AG04450 (cell line): Measurements from ENCODE around the gene TLE4. TPM values are rescaled to one million over a fixed set of nuclear protein-coding genes. Genes with fewer than 3 reads are reported as not detected.

Experiments
- CTCF ChIA-PET: fragments of 300-600, 350-600 bp; formaldehyde crosslinking; extraction: SDS; loops from one replicate; lab custom pipeline; 2022; ENCODE audit warnings: antibody characterized with exemption, inconsistent platforms; lab: Charles Lee
- POLR2A ChIA-PET: fragments of 350-600 bp; formaldehyde crosslinking; extraction: SDS; loops from one replicate; lab custom pipeline; 2021; ENCODE audit warnings: antibody characterized with exemption, inconsistent platforms; lab: Yijun Ruan, JAX
- DNase-seq: peaks from one replicate; pipeline ENCODE4 v3.0.0-alpha.2; 2011; ENCODE audit warnings: low read depth, low spot score
- H3K27ac ChIP-seq: one replicate; pipeline ENCODE4 v1.5.1; 2012; ENCODE audit warnings: low read depth, low read length, control low read depth
- H3K27me3 ChIP-seq: one replicate; pipeline ENCODE4 v1.6.0; 2012; ENCODE audit warnings: low read length; ENCODE audit not compliant: control insufficient read depth, insufficient read depth
- H3K4me3 ChIP-seq: 2 replicates; pipeline ENCODE4 v1.5.1; 2011; ENCODE audit warnings: mild to moderate bottlenecking, low read depth, low read length, control low read depth
- H3K9me3 ChIP-seq: 2 replicates; pipeline ENCODE4 v1.5.1; 2012; ENCODE audit warnings: low read length; ENCODE audit not compliant: control insufficient read depth, insufficient read depth
- CTCF ChIP-seq: IDR thresholded peaks from 2 replicates; pipeline ENCODE4 v1.5.1; 2011; ENCODE audit warnings: low read depth, low read length, control low read depth, inconsistent platforms
- polyA plus RNA-seq: library from polyadenylated mRNA; depleted of rRNA; stranded (reverse); fragments of >200 nt; gene quantifications from 2 replicates; pipeline ENCODE4 v1.2.3, GENCODE V29; 2011

The TLE4 gene
- polyA plus RNA-seq, 1 experiment: 53.4 TPM

DNA sequence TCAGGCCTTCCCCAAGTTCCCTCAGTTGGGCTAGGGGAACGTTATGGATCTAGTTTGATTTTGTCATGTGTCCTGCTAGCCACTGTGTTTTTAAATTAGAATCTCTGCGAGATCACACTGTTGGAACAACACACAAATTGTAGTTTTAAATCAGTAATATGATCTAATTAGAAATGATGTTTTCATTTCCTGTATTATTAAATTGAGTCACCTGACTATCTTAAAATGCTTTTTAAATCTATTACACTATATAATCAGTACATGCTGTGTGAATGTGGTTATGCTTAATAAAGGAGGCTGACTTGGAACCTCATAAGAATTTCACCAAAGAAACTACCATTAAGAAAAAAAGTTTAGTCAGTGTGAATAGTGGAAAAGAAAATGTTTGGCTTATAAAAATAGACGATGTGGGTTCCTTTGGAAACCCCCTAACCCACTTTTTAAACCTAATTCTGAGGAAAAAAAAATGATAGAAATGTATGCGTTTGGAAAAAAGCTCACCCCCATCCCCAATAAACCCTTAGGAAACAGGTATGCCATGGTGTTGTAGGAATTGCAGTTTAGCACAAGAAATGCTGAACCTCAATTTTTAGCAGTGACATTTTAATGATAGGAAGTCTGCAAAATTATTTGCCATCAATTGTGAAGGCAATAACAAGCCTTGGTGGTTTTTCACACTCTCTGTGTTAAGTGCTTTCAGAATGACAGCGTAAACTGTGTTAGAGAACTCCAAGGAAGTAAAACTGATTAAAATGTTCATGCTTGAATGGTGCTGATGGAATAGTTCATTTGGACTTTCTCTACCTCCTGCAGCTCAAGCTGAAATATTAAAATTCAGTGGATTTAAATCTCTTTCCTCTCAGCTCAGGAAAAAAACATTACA is 59.0 kb downstream of the TLE4 start:
- ChIA-PET POLR2A (no interaction called here), CTCF (no interaction called here)
- TF ChIP-seq CTCF: no peak

DNA sequence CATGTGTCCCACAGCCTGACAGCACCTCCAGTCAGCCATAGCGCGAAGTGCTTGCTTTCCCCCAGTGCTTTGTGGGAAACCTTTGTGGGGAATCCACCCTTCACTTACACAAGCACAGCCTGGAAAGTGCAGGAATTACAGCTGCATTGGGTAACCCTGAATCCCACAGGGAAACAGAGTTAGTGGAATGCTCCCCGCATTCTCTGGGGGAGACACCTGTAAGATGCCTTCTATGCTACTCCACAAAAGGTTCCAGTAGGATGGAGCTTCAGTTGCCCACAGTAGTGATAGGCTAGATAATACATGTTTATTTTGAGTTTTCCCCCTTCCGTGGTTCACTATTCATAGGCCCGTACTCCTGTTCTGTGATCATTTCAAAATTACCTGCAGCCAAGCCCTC is 60.3 kb downstream of the TLE4 start:
- CTCF ChIA-PET: no interaction called here
- Histone ChIP-seq H3K9me3 (no peaks in the 10 kb centered on the region), H3K27me3 (no peaks in the 10 kb centered on the region), H3K27ac (no peak overlapping the region), H3K4me3 (no peak overlapping the region)
- DNase-seq: no peak
- POLR2A ChIA-PET: no interaction called here
- TF ChIP-seq CTCF: no peak

More for the DNA sequence above, 59.0 kb downstream of the TLE4 start:
- no peak for DNase-seq
- H3K27me3 ChIP-seq: no peaks in the 10 kb centered on the region
- H3K27ac ChIP-seq: no peak overlapping the region
- no peak overlapping the region for H3K4me3 ChIP-seq
- no peaks in the 10 kb centered on the region for H3K9me3 ChIP-seq

GRCh38 chr9:79632705-79633104 is 60.9 kb downstream of the TLE4 start:
- Histone ChIP-seq H3K9me3 (no peaks in the 10 kb centered on the region), H3K4me3 (no peak overlapping the region), H3K27me3 (no peaks in the 10 kb centered on the region), H3K27ac (no peak overlapping the region)
- TF ChIP-seq CTCF: no peak
- DNase-seq: no peak
- ChIA-PET POLR2A (no interaction called here), CTCF (no interaction called here)

- ChIA-PET POLR2A (no interaction called here), CTCF (interaction anchor here (0.6 kb wide), 1 partner anchor 42 kb away, joined by 3 read pairs; no protein-coding TSS in a partner anchor)
- no peak for DNase-seq
- Histone ChIP-seq H3K4me3 (no peak overlapping the region), H3K27me3 (no peaks in the 10 kb centered on the region), H3K27ac (no peak overlapping the region), H3K9me3 (no peaks in the 10 kb centered on the region)
- TF ChIP-seq CTCF: no peak
Measured at GRCh38 chr9:79633558-79633957, 61.8 kb downstream of the TLE4 start.

GRCh38 chr9:79637177-79637925 is 65.6 kb downstream of the TLE4 start:
- no peak for TF ChIP-seq CTCF
- peak; percentile 13 for DNase-seq
- ChIA-PET POLR2A (no interaction called here), CTCF (interaction anchor here (1.4 kb wide), 1 partner anchor 8 kb away, joined by 4 read pairs; no protein-coding TSS in a partner anchor)
- no peak overlapping the region for H3K27ac ChIP-seq
- H3K9me3 ChIP-seq: no peaks in the 10 kb centered on the region
- no peak overlapping the region for H3K4me3 ChIP-seq
- no peaks in the 10 kb centered on the region for H3K27me3 ChIP-seq
